A549 (cell line): ENCODE results near the gene PTPRG. TPM values are rescaled to one million over a fixed set of nuclear protein-coding genes. Genes with fewer than 3 reads are reported as not detected.

Source experiments
- ATAC-seq, 2 experiments: fragments of 200-7000 bp in 1 of 2; fragments of >200 bp in 1 of 2; cut with Nextera tagmentation in 1 of 2; cut with Tn5 transposase in 1 of 2; 3 replicates each; pipeline versions ENCODE4 v1.8.0 to v1.9.1; 2018 to 2020; ENCODE audit warnings: mild to moderate bottlenecking in 1 of 2, moderate library complexity in 1 of 2
- CTCF ChIA-PET: fragments of 300-600 bp; sonication (Branson Sonifier 250); formaldehyde crosslinking; extraction: SDS; loops from one replicate; lab custom pipeline; 2021; ENCODE audit warnings: antibody characterized with exemption, inconsistent platforms; lab: Yijun Ruan, JAX
- POLR2A ChIA-PET: fragments of 350-600 bp; formaldehyde crosslinking; extraction: SDS; loops from one replicate; lab custom pipeline; 2021; ENCODE audit warnings: antibody characterized with exemption, inconsistent platforms; lab: Yijun Ruan, JAX
- DNase-seq, 2 experiments: peaks; one replicate each; pipeline versions ENCODE4 v3.0.0 to v3.0.0-alpha.2; 2011 to 2016; ENCODE audit warnings: low read depth in 1 of 2, low spot score in 1 of 2
- FAIRE-seq: peaks from 2 replicates; lab custom pipeline; 2011; peaks lifted over from hg19 to GRCh38; lab: Jason Lieb, UNC
- H3K27ac ChIP-seq, 2 experiments: fragments of >200 bp; sonication (Bioruptor Twin); formaldehyde crosslinking; 3 replicates each; pipeline ENCODE4 v1.5.1; 2016 to 2017
- H3K4me1 ChIP-seq: fragments of >200 bp; sonication (Bioruptor Twin); formaldehyde crosslinking; 3 replicates; pipeline ENCODE4 v1.6.1; 2016
- H3K4me2 ChIP-seq: fragments of >200 bp; sonication (Bioruptor Twin); formaldehyde crosslinking; 3 replicates; pipeline ENCODE4 v1.6.1; 2016
- H3K4me3 ChIP-seq: fragments of >200 bp; sonication (Bioruptor Twin); formaldehyde crosslinking; 3 replicates; pipeline ENCODE4 v1.5.1; 2016
- H3K9me3 ChIP-seq: fragments of >200 bp; sonication (Bioruptor Twin); formaldehyde crosslinking; 3 replicates; pipeline ENCODE4 v1.6.1; 2016
- ATOH8 ChIP-seq: fragments of 250-450 bp; sonication (Bioruptor Pico); IDR thresholded peaks from 2 replicates; pipeline ENCODE4 v1.5.0; 2020; ENCODE audit warnings: low read depth, mild to moderate bottlenecking, moderate library complexity
- CBX8 ChIP-seq: fragments of 200-600 bp; sonication (generic); IDR thresholded peaks from 2 replicates; pipeline ENCODE4 v1.6.1; 2016
- CEBPB ChIP-seq, 2 experiments: fragments of >200 bp in 1 of 2; sonication (Bioruptor Twin) in 1 of 2; formaldehyde crosslinking in 1 of 2; IDR thresholded peaks; 2 replicates each; pipeline ENCODE4 v1.6.1; 2012 to 2016
- CHD4 ChIP-seq: fragments of 200-600 bp; sonication (generic); IDR thresholded peaks from 2 replicates; pipeline ENCODE4 v1.6.1; 2016; ENCODE audit warnings: antibody characterized with exemption, mild to moderate bottlenecking, borderline replicate concordance
- E2F6 ChIP-seq: IDR thresholded peaks from 2 replicates; pipeline ENCODE4 v1.6.1; 2012; ENCODE audit warnings: low read depth, borderline replicate concordance
- ELK1 ChIP-seq: fragments of 150-350 bp; IDR thresholded peaks from 2 replicates; pipeline ENCODE4 v1.6.1; 2014; ENCODE audit warnings: low read depth, mild to moderate bottlenecking, low read length
- EP300 ChIP-seq, 2 experiments: fragments of >200 bp; sonication (Bioruptor Twin); formaldehyde crosslinking; IDR thresholded peaks; 2 replicates in 1 of 2; 3 replicates in 1 of 2; pipeline ENCODE4 v1.6.1; 2016 to 2017
- ESRRA ChIP-seq: fragments of 150-350 bp; IDR thresholded peaks from 2 replicates; pipeline ENCODE4 v1.6.1; 2014; ENCODE audit warnings: mild to moderate bottlenecking, low read length, borderline replicate concordance
- HDAC2 ChIP-seq: fragments of 200-600 bp; sonication (generic); IDR thresholded peaks from 2 replicates; pipeline ENCODE4 v1.6.1; 2016
- HMGXB4 ChIP-seq: fragments of 250-450 bp; sonication (Bioruptor Pico); IDR thresholded peaks from 2 replicates; pipeline ENCODE4 v1.5.0; 2021; ENCODE audit warnings: mild to moderate bottlenecking, moderate library complexity, borderline replicate concordance
- HOXA7 ChIP-seq: fragments of 250-450 bp; sonication (Bioruptor Pico); IDR thresholded peaks from 2 replicates; pipeline ENCODE4 v1.5.0; 2020; ENCODE audit warnings: mild to moderate bottlenecking, moderate library complexity
- JUN ChIP-seq, 2 experiments: fragments of >200 bp; sonication (Bioruptor Twin); formaldehyde crosslinking; IDR thresholded peaks; 2 replicates in 1 of 2; 3 replicates in 1 of 2; pipeline ENCODE4 v1.6.1; 2016 to 2017
- PBX3 ChIP-seq: IDR thresholded peaks from 2 replicates; pipeline ENCODE4 v1.6.1; 2012
- POLR2AphosphoS2 ChIP-seq: conservative IDR thresholded peaks from 2 replicates; pipeline ENCODE4 v1.6.1; 2012; ENCODE audit warnings: low read length, improper control_type of control experiment, inconsistent platforms
- RAD21 ChIP-seq, 2 experiments: fragments of >200 bp in 1 of 2; sonication (Bioruptor Twin) in 1 of 2; formaldehyde crosslinking in 1 of 2; IDR thresholded peaks in 1 of 2; conservative IDR thresholded peaks in 1 of 2; 2 replicates in 1 of 2; 3 replicates in 1 of 2; pipeline ENCODE4 v1.6.1; 2012 to 2018; ENCODE audit warnings: inconsistent platforms in 1 of 2
- RCOR1 ChIP-seq: fragments of 150-350 bp; IDR thresholded peaks from 2 replicates; pipeline ENCODE4 v1.6.1; 2014; ENCODE audit warnings: antibody characterized with exemption, low read length, low read depth
- REST ChIP-seq: fragments of 200-600 bp; sonication (generic); IDR thresholded peaks from 2 replicates; pipeline ENCODE4 v1.6.1; 2016; ENCODE audit warnings: antibody characterized with exemption, mild to moderate bottlenecking, moderate library complexity
- SMC3 ChIP-seq: fragments of >200 bp; sonication (Bioruptor Twin); formaldehyde crosslinking; IDR thresholded peaks from 3 replicates; pipeline ENCODE4 v1.6.1; 2018; ENCODE audit warnings: inconsistent platforms
- TFCP2L1 ChIP-seq: fragments of 250-450 bp; sonication (Bioruptor Pico); IDR thresholded peaks from 2 replicates; pipeline ENCODE4 v1.5.0; 2021; ENCODE audit warnings: mild to moderate bottlenecking
- TP53 ChIP-seq: fragments of 250-450 bp; sonication (Bioruptor Pico); IDR thresholded peaks from 2 replicates; pipeline ENCODE4 v1.5.0; 2021; ENCODE audit warnings: mild to moderate bottlenecking, moderate library complexity
- USF2 ChIP-seq: fragments of 450-650 bp; IDR thresholded peaks from 2 replicates; pipeline ENCODE4 v1.6.1; 2014; ENCODE audit warnings: antibody characterized with exemption
- ZC3H11A ChIP-seq: fragments of 450-650 bp; IDR thresholded peaks from 2 replicates; pipeline ENCODE4 v1.6.1; 2014; ENCODE audit warnings: antibody characterized with exemption, mild to moderate bottlenecking
- ZFP36 ChIP-seq: fragments of 450-650 bp; IDR thresholded peaks from 2 replicates; pipeline ENCODE4 v1.6.1; 2014; ENCODE audit warnings: borderline replicate concordance; ENCODE audit not compliant: partially characterized antibody
- ZNF302 ChIP-seq: fragments of 250-450 bp; sonication (Bioruptor Pico); IDR thresholded peaks from 2 replicates; pipeline ENCODE4 v1.9.0; 2021; ENCODE audit warnings: inconsistent platforms, mild to moderate bottlenecking, moderate library complexity
- WGBS: methylation state at CpG from one replicate; pipeline ENCODE4 v1.1.6; 2017; ENCODE audit errors: missing lambda C conversion rate; 5-methylcytosine and 5-hydroxymethylcytosine counted together
- polyA plus RNA-seq, 4 experiments: library from polyadenylated mRNA; depleted of rRNA in 3 of 4; stranded (reverse); fragments of >200 nt; fragmentation: RNase III in 1 of 4; extraction: RNeasy Plus Mini Kit Qiagen cat#74134 plus additional on column Dnase treatment in 1 of 4; gene quantifications; 2 replicates in 3 of 4; 3 replicates in 1 of 4; pipeline ENCODE4 v1.2.3, GENCODE V29; 2011 to 2017

The PTPRG gene
- polyA plus RNA-seq, 2 of the 4 experiments (the other 2 are of a cell fraction) = 4.5 to 4.8 TPM

GRCh38 chr3:61580982-61581643 lies 19.7 kb downstream of the PTPRG start:
- H3K4me1 ChIP-seq = no peaks in the 10 kb centered on the region
- ChIA-PET CTCF (interaction anchor here (0.7 kb wide), 2 partner anchors 35 to 174 kb away, joined by 3 to 4 read pairs; no protein-coding TSS in a partner anchor), POLR2A (no interaction called here)
- no peak for FAIRE-seq
- 44% methylated on average over 7 of the region's 7 CpGs for WGBS
- no peaks in the 10 kb centered on the region for H3K9me3 ChIP-seq
- DNase-seq = no peak
- no peak for TF ChIP-seq REST
- no peak for TF ChIP-seq ELK1
- no peak for TF ChIP-seq ZNF302 (CRISPR knock-in tag)
- no peak for TF ChIP-seq JUN (IDR thresholded peaks at IDR 0.05)
- no peak for TF ChIP-seq CEBPB (IDR thresholded peaks at IDR 0.05)
- TF ChIP-seq SMC3 = no peak
- no peak for TF ChIP-seq CBX8
- TF ChIP-seq PBX3 = no peak
- TF ChIP-seq E2F6 = no peak
- no peak for TF ChIP-seq POLR2AphosphoS2
- no peak for TF ChIP-seq CHD4
- no peak for TF ChIP-seq ESRRA
- no peak for TF ChIP-seq ZFP36
- no peak for TF ChIP-seq TP53 (CRISPR knock-in tag)
- TF ChIP-seq ATOH8 = no peak
- TF ChIP-seq USF2 = no peak
- TF ChIP-seq HDAC2 = no peak
- no peak overlapping the region for H3K27ac ChIP-seq
- H3K4me3 ChIP-seq = no peak overlapping the region
- no peak overlapping the region for H3K4me2 ChIP-seq
- no peak for ATAC-seq

- Histone ChIP-seq H3K4me1 (no peaks in the 10 kb centered on the region), H3K4me2 (no peak overlapping the region), H3K4me3 (no peak overlapping the region), H3K27ac (no peak overlapping the region), H3K9me3 (no peaks in the 10 kb centered on the region)
- no peak for FAIRE-seq
- no peak for DNase-seq
- 73% methylated on average over 4 of the region's 4 CpGs for WGBS
- ATAC-seq = no peak
- CTCF ChIA-PET = no interaction called here
- TF ChIP-seq RAD21 (conservative IDR thresholded peaks at IDR 0.05 in 1 of 2, IDR thresholded peaks at IDR 0.05 in 1 of 2) (no peak), RCOR1 (no peak), ZFP36 (no peak), EP300 (IDR thresholded peaks at IDR 0.05) (no peak), ELK1 (no peak), HOXA7 (CRISPR knock-in tag) (no peak), TFCP2L1 (CRISPR knock-in tag) (no peak), ZC3H11A (no peak), HDAC2 (no peak), HMGXB4 (CRISPR knock-in tag) (no peak)
- TF ChIP-seq, all 56 proteins: peak for 0
- POLR2A ChIA-PET = no interaction called here
Measured at GRCh38 chr3:61582287-61582686, 20.9 kb downstream of the PTPRG start.
